GM12878 (cell line): ENCODE data around the gene ALDH1L1.

Source experiments
- CTCF ChIP-seq, 3 experiments: IDR thresholded peaks in 2 of 3; conservative IDR thresholded peaks in 1 of 3; 2 replicates each; pipeline ENCODE4 v1.5.1; 2011; ENCODE audit warnings: low read depth in 3 of 3, low read length in 3 of 3, mild to moderate bottlenecking in 3 of 3, control low read depth in 2 of 3, moderate library complexity in 2 of 3, inconsistent platforms in 1 of 3, mixed read lengths in 1 of 3; ENCODE audit not compliant: control insufficient read depth in 2 of 3, insufficient read depth in 1 of 3; ENCODE audit errors: extremely low read depth in 1 of 3
- EZH2 ChIP-seq: IDR thresholded peaks from 2 replicates; pipeline ENCODE4 v1.6.1; 2012; ENCODE audit warnings: low read depth, mild to moderate bottlenecking, control low read depth, inconsistent platforms, low read length, borderline replicate concordance; ENCODE audit not compliant: control insufficient read depth
- IRF3 ChIP-seq: fragments of 450-650 bp; IDR thresholded peaks from 2 replicates; pipeline ENCODE4 v1.6.1; 2014; ENCODE audit warnings: mild to moderate bottlenecking
- MAX ChIP-seq: IDR thresholded peaks from 2 replicates; pipeline ENCODE4 v1.6.1; 2012; ENCODE audit warnings: low read depth, low read length, improper control_type of control experiment
- POLR2A ChIP-seq: IDR thresholded peaks from 2 replicates; pipeline ENCODE4 v1.6.1; 2011; ENCODE audit warnings: low read depth, mild to moderate bottlenecking, low read length
- POU2F2 ChIP-seq: IDR thresholded peaks from 3 replicates; pipeline ENCODE4 v1.6.1; 2011; ENCODE audit warnings: low read depth, mild to moderate bottlenecking, low read length, borderline replicate concordance
- SMC3 ChIP-seq: IDR thresholded peaks from 2 replicates; pipeline ENCODE4 v1.6.1; 2011; ENCODE audit warnings: low read length, improper control_type of control experiment, borderline replicate concordance
- ZBTB11 ChIP-seq: fragments of 450-650 bp; formaldehyde crosslinking; IDR thresholded peaks from 2 replicates; pipeline ENCODE4 v1.5.0; 2022; ENCODE audit warnings: mild to moderate bottlenecking, missing genetic modification characterization

GRCh38 chr3:126133606-126134005 lies 46.8 kb downstream of the ALDH1L1 start:
- TF ChIP-seq CTCF (IDR thresholded peaks at IDR 0.05 in 2 of 3, conservative IDR thresholded peaks at IDR 0.05 in 1 of 3; ENCODE audit: control insufficient read depth in 2 of 3, extremely low read depth in 1 of 3, insufficient read depth in 1 of 3, low read depth in 3 of 3, low read length in 3 of 3) (no peak), POU2F2 (no peak), POLR2A (no peak), EZH2 (no peak), IRF3 (no peak), SMC3 (no peak), ZBTB11 (no peak), MAX (no peak)
